ENCODE results near the gene MGMT. TPM values are rescaled to one million over a fixed set of nuclear protein-coding genes. Genes with fewer than 3 reads are reported as not detected.

Gene MGMT
- total and polyA plus RNA-seq, 2 experiments from 2014 or later, result 19.3 to 21.9 TPM

DNA sequence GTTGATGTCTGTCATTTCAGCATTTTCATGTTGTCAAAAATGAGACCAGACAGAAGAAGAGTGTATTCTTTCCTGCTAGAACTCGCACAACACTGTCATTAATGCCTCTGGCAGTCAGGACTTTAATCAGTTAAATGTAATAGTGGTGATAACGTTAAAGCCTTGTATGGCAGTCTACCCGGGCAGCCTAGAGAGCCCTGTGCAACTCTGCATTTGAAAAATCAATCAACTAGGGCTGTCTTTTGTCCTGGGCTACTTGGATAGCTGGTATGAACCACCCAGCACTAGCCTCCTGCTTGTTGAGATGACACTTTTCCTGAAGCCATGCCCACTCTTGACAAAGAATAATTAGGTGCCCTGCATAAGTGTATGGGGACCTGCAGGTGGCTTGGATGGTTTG is 19.8 kb downstream of the MGMT start (continued):
- TF ChIP-seq, protein P1, sequence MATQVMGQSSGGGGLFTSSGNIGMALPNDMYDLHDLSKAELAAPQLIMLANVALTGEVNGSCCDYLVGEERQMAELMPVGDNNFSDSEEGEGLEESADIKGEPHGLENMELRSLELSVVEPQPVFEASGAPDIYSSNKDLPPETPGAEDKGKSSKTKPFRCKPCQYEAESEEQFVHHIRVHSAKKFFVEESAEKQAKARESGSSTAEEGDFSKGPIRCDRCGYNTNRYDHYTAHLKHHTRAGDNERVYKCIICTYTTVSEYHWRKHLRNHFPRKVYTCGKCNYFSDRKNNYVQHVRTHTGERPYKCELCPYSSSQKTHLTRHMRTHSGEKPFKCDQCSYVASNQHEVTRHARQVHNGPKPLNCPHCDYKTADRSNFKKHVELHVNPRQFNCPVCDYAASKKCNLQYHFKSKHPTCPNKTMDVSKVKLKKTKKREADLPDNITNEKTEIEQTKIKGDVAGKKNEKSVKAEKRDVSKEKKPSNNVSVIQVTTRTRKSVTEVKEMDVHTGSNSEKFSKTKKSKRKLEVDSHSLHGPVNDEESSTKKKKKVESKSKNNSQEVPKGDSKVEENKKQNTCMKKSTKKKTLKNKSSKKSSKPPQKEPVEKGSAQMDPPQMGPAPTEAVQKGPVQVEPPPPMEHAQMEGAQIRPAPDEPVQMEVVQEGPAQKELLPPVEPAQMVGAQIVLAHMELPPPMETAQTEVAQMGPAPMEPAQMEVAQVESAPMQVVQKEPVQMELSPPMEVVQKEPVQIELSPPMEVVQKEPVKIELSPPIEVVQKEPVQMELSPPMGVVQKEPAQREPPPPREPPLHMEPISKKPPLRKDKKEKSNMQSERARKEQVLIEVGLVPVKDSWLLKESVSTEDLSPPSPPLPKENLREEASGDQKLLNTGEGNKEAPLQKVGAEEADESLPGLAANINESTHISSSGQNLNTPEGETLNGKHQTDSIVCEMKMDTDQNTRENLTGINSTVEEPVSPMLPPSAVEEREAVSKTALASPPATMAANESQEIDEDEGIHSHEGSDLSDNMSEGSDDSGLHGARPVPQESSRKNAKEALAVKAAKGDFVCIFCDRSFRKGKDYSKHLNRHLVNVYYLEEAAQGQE (IDR thresholded peaks at IDR 0.05; ENCODE audit: unreplicated experiment), result no peak
- no peak for TF ChIP-seq JUNB (IDR thresholded peaks at IDR 0.05; ENCODE audit: unreplicated experiment)

DNA sequence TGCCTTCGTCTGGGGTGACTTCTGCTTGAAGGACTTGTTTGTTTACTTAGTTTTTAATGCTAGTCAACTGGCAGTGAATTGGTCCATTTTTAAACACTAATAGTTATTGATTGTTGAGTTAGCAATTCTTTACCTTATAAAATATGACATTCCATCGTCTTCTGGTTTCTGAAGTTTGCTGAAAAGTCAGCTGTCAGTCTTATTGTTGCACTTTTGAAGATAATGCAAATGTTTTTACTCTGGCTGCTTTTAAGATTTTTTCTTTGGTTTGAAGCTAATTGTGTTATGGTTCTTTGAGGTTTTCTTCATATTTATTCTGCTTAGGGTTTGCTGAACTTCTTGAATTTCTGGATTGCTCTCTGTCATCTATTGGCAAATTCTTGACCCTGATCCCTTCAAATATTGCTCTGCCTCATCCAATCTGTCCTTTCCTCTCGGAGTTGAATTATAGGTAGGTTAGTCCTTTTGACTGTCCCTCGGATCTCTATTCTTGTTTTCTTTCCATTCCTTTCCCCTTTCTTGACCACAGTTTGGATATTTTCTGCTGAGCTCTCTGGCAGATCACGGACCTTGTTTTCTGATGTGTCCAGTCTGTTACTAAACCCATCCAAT is 24.2 kb downstream of the MGMT start:
- H3K4me1 ChIP-seq (ENCODE audit: insufficient read depth), result peaks cover 11% of the 10 kb centered on the region
- H3K27ac ChIP-seq (ENCODE audit: low read depth), result no peak overlapping the region
- ATAC-seq, result no peak
- no peak overlapping the region for H3K27ac Mint-ChIP-seq
- no peak overlapping the region for H3K4me2 ChIP-seq
- peaks cover 49% of the 10 kb centered on the region for H3K36me3 Mint-ChIP-seq (ENCODE audit: low read depth)
- H3K27me3 ChIP-seq (ENCODE audit: insufficient read depth), result no peaks in the 10 kb centered on the region
- H3K36me3 ChIP-seq (ENCODE audit: insufficient read depth), result no peaks in the 10 kb centered on the region
- DNase-seq (ENCODE audit: low spot score), result peak; percentile 48
- no peaks in the 10 kb centered on the region for H3K27me3 Mint-ChIP-seq (ENCODE audit: insufficient read depth, low read depth, poor library complexity)
- H3K4me3 ChIP-seq, result no peak overlapping the region
- H3K4me1 Mint-ChIP-seq, result peaks cover 14% of the 10 kb centered on the region
- H3K9me2 ChIP-seq (ENCODE audit: insufficient read depth), result no peaks in the 10 kb centered on the region
- H3F3A ChIP-seq (replicated peaks; ENCODE audit: low read depth), result no peaks in the 10 kb centered on the region
- H2AFZ ChIP-seq, result no peak overlapping the region
- H4K20me1 ChIP-seq (replicated peaks; ENCODE audit: insufficient read depth), result no peaks in the 10 kb centered on the region
- H3K9me3 Mint-ChIP-seq, result peaks cover 48% of the 10 kb centered on the region
- TF ChIP-seq ZNF462 (CRISPR knock-in tag; IDR thresholded peaks at IDR 0.05) (no peak), CREB1 (CRISPR knock-in tag; IDR thresholded peaks at IDR 0.05; ENCODE audit: low read depth) (no peak), ETS1 (IDR thresholded peaks at IDR 0.05) (no peak), JUNB (IDR thresholded peaks at IDR 0.05; ENCODE audit: unreplicated experiment) (no peak)
- TF ChIP-seq, protein P1 (IDR thresholded peaks at IDR 0.05; ENCODE audit: unreplicated experiment), result no peak
- H3K79me2 ChIP-seq (replicated peaks; ENCODE audit: insufficient read depth), result peaks cover 6% of the 10 kb centered on the region; the same call in 1 of the 2 replicates
- H3K4me3 Mint-ChIP-seq, result no peak overlapping the region
